ENCODE measurements around the gene C1QA. TPM values are rescaled to one million over a fixed set of nuclear protein-coding genes. Genes with fewer than 3 reads are reported as not detected.

The C1QA gene
- total and polyA plus RNA-seq, 2 of the 4 experiments (the other 2 are of a cell fraction) = not detected

DNA sequence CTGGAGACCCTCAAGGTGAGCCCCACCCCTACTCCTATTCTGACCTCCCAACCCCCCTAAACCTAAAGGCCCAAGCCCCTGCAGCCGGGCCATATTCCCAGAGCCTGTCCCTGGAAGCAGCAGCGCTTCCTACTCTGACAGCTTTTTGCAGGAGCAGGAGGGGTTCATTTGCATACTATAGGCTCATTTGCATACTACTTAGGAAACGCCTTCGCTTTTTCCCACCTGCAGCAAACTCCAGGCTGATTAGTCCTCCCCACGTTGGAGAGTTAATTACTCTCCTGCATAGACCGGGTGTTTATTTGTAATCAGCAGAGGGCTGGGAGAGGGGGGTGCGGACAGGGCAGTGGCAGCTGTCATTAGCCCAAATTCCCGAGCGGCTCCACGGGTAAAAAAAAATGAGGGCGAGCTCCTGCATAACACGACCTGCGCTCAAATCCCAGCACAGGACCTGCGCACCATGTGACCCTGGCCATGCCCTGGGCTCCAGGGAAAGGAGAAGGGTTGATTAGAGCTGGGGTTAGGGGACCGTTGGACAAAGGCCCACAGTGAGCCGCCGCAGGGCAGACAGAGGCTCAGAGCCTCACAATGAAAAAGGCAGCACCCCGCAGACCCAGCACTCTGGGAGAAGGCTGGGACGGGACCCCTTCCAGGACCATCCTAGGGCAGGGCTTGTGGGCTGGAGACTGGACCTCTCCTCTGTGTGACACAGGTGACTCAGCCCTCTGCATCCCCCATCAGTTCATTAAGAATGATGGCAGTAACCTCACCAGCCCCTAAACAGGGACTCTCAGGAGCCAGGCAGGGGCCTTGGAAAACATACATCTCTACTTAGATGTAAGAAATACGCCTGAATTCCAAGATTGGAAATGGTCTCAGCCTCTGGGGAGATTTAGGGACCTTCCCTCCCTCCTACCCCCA lies 9.9 kb upstream of the C1QA start:
- no peaks in the 10 kb centered on the region for H3K9me3 ChIP-seq (ENCODE audit: control insufficient read depth, insufficient read depth, low read length)
- no peak overlapping the region for H4K5ac ChIP-seq (ENCODE audit: low read depth, low read length)
- ChIA-PET POLR2A (ENCODE audit: unreplicated experiment) (no interaction called here), CTCF (no interaction called here)
- no peak overlapping the region for H2AFZ ChIP-seq (replicated peaks; ENCODE audit: low read length, poor library complexity)
- ATAC-seq (ENCODE audit: low read depth) (no peak), DNase-seq (no peak)
- no peak overlapping the region for H3K4me2 ChIP-seq (ENCODE audit: low read depth, low read length)
- H3K4me1 ChIP-seq (ENCODE audit: control insufficient read depth, insufficient read depth, low read length) = no peaks in the 10 kb centered on the region
- no peak overlapping the region for H4K8ac ChIP-seq (ENCODE audit: low read depth in 2 of 2, low read length in 2 of 2)
- no peak overlapping the region for H2AK9ac ChIP-seq (replicated peaks; ENCODE audit: low read depth, low read length, poor library complexity)
- no peak overlapping the region for H3K14ac ChIP-seq (replicated peaks; ENCODE audit: low read depth, low read length)
- H3K79me1 ChIP-seq (ENCODE audit: low read depth in 1 of 2, low read length in 2 of 2) = no peaks in the 10 kb centered on the region
- no peak overlapping the region for H2AK5ac ChIP-seq (ENCODE audit: low read depth, low read length)
- WGBS, 2 experiments (ENCODE audit: extremely low coverage in 2 of 2, insufficient read length in 1 of 2) = 20% methylated on average over 3 of the region's 20 CpGs; no CpG with 5 or more reads in 1 of the 2 experiments
- H3K4ac ChIP-seq (ENCODE audit: low read depth, low read length) = no peak overlapping the region
- intact Hi-C loops (cut with micrococcal nuclease) = no loop called here
- TF ChIP-seq RCOR1 (IDR thresholded peaks at IDR 0.05; ENCODE audit: insufficient replicate concordance, low read length) (no peak), MAFK (IDR thresholded peaks at IDR 0.05; ENCODE audit: low read depth, low read length) (no peak), ELK1 (IDR thresholded peaks at IDR 0.05; ENCODE audit: borderline replicate concordance, low read depth, low read length) (no peak), POLR2A (IDR thresholded peaks at IDR 0.05; ENCODE audit: low read depth, low read length) (no peak), MXI1 (IDR thresholded peaks at IDR 0.05; ENCODE audit: borderline replicate concordance, low read depth, low read length) (no peak), BHLHE40 (IDR thresholded peaks at IDR 0.05; ENCODE audit: low read depth, low read length) (no peak), SMC3 (IDR thresholded peaks at IDR 0.05; ENCODE audit: low read depth, low read length) (no peak), RFX5 (IDR thresholded peaks at IDR 0.05; ENCODE audit: low read depth, low read length) (no peak)
- no peak overlapping the region for H3K27ac ChIP-seq (ENCODE audit: insufficient read depth, low read length)
- no peaks in the 10 kb centered on the region for H3K9me1 ChIP-seq (ENCODE audit: insufficient read depth, low read length)
- no peak overlapping the region for H2BK5ac ChIP-seq (ENCODE audit: low read depth, low read length, poor library complexity, severe bottlenecking)
- in situ Hi-C loops (cut with MboI; ENCODE audit: low sequenced_read_pairs) = no loop called here
- no peak overlapping the region for H2BK15ac ChIP-seq (ENCODE audit: low read depth, low read length)
- H4K91ac ChIP-seq (ENCODE audit: insufficient read depth, low read depth, low read length) = no peak overlapping the region
- H2BK120ac ChIP-seq (ENCODE audit: low read depth, low read length) = no peak overlapping the region
- no peak overlapping the region for H3K4me3 ChIP-seq (ENCODE audit: insufficient read depth, low read depth, low read length)
- H3K18ac ChIP-seq (ENCODE audit: low read depth, low read length) = no peak overlapping the region
- no peak overlapping the region for H3K9ac ChIP-seq (ENCODE audit: low read depth, low read length)
- H3K36me3 ChIP-seq (ENCODE audit: control insufficient read depth, insufficient read depth, low read length) = no peaks in the 10 kb centered on the region
- H3K56ac ChIP-seq (ENCODE audit: extremely low read depth, insufficient read depth, low read length) = no peak overlapping the region
- no peak overlapping the region for H2BK20ac ChIP-seq (ENCODE audit: low read depth, low read length)
- dilution Hi-C loops (cut with HindIII; ENCODE audit: low sequenced_read_pairs, unreplicated experiment) = no loop called here
- H3K27me3 ChIP-seq (ENCODE audit: control insufficient read depth, insufficient read depth, low read length) = peaks cover 63% of the 10 kb centered on the region
- H3K23ac ChIP-seq (ENCODE audit: low read depth, low read length) = no peak overlapping the region
- H4K20me1 ChIP-seq (ENCODE audit: insufficient read depth, low read length) = peaks cover 3% of the 10 kb centered on the region; the same call in 1 of the 2 replicates
- BruUV-seq (replicated peaks) = no TSS peak

All from IMR-90 (cell line).